Activated T-cell treated with anti-CD3 and anti-CD28 coated beads for 48 hours (primary cell): ENCODE results near the gene ARID1A.
"Not testable (repeated sequence)": the region's sequence is repeated elsewhere in the genome, so short reads cannot be mapped to it uniquely, and the experiment has no call there.

ENCODE experiments used
- DNase-seq: peaks from one replicate; pipeline ENCODE4 v3.0.0-alpha.2; 2020; ENCODE audit warnings: low read depth

The ARID1A gene

GRCh38 chr1:26697978-26698849 is 2.4 kb downstream of the ARID1A start:
- no peak for DNase-seq

DNA sequence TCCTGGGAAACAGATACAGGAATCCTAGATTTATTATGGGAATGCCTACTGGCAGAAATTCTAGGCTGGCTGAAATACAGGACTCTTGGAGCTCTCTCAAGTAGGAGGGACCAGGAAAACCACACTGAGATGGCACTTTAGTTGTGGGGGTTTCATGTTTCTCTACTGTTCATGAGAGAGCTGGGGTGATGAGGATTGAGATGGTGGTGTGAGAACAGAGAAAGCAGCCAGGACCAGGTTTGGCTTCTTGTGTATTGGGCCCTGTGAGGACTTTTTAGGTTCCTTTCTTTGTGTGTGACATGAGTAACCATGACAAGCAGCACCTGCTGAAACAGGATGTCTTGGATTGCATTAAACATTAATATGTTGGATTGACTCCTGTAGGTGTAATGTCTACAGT is 4.9 kb downstream of the ARID1A start:
- no peak for DNase-seq

- DNase-seq: no peak
These were observed 5.6 kb downstream of the ARID1A start for GRCh38 chr1:26701266-26701994.

GRCh38 chr1:26701995-26702679 is 6.3 kb downstream of the ARID1A start:
- no peak for DNase-seq

- DNase-seq: no peak
These were observed 6.8 kb downstream of the ARID1A start for GRCh38 chr1:26702680-26703038.

DNA sequence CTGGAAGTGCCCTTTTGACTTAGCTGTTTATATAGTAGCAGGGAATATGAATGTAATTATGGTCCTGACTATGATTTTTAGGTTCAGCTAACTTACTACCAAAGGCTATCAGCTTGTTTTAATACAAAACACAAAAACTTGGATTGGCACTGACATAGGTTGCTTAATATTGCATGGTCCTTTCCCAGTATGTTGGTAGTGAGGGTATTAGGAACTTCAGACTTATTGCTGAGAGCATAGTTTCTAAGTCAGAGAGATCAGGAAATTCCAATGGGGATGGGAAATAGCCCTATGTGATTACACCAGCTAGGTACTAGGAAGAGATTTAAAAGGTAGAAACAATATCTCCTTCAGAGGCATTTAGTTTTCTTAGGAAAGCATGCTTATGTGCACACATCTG is 7.7 kb downstream of the ARID1A start:
- DNase-seq: no peak

DNA sequence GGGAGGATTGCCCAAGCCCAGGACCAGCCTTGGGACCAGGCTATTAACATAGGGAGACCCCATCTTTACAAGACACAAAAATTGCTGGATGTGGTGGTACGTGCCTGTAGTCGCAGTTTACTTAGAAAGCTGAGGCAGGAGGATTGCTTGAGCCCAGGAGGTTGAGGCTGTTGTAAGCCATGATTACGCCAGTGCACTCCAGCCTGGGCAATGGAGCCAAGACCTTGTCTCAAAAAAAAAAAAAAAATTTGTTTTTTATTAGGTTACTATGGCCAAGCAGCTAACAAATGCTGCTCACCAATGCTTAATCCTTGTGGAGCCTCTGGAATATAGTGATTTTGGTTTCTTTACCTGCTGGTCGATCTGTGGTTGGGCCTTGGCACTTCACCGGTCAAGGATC is 8.8 kb downstream of the ARID1A start:
- no peak for DNase-seq

- not testable (repeated sequence) for DNase-seq
These were observed 9.4 kb downstream of the ARID1A start for GRCh38 chr1:26705227-26705626.

DNA sequence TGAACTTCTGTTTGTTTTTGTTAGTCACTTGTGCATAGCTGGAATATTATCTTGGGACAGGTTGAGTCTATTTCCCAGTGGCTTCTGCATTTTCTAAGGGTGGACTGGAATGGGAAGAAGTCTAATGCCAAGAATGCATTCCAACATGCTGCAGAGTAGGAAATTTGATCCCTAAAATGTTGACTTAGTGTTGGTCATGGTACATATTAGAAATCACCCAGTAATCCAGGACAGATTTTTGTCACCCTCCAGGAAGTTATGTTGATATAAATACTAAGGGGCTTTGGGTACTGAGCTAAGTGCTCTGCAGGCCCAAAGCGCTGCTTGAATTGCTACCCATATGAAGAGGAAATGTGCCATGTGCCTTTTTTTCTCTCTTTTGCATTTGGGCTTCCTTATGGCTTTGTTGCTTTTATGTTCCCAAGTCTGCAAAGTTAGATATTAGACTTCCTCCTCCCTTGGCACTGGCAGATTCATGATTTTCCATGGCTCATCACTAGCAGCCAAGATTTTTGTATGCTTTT is 10.0 kb downstream of the ARID1A start:
- no peak for DNase-seq

DNA sequence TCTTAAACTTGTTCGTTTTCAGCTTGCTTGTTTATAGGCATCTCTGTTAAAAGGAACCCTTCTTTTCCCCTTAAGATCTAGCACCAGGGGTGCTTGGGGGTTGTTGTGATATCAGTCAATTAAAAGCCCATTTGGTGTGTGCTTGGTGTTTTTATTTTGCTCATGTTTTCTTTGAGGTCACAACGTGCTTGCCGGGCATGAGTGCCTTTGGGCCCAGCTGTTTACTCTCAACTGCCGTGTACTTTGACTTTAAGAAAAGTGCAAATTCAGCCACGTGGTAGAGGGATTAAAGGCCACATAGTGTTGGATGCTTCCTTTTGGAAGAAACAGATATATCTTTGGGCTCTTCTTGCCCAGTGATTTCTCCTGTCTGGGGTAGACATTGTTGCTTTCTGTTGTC is 10.5 kb downstream of the ARID1A start:
- no peak for DNase-seq

DNA sequence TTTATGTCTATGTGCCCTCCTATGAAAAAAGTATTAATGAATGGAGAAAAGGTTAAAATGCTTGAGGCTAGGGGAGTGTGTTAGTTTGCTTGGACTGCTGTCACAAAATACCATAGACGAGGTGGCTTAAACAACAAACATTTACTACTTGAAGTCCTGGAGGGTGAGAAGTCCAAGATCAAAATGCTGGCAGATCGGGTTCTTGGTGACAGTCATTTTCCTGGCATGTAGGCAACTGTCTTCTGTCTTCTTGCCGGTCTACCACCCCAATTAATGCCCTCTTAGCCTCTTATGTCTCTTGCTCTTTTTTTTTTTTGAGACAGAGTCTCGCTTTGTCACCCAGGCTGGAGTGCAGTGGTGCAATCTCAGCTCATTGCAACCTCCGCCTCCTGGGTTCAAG is 15.0 kb downstream of the ARID1A start:
- DNase-seq: no peak

GRCh38 chr1:26711777-26712176 is 16.0 kb downstream of the ARID1A start:
- no peak for DNase-seq

- DNase-seq: no peak
These were observed 21.2 kb downstream of the ARID1A start for GRCh38 chr1:26717017-26717491.

- DNase-seq: no peak
These were observed 23.4 kb downstream of the ARID1A start for GRCh38 chr1:26719205-26719604.

DNA sequence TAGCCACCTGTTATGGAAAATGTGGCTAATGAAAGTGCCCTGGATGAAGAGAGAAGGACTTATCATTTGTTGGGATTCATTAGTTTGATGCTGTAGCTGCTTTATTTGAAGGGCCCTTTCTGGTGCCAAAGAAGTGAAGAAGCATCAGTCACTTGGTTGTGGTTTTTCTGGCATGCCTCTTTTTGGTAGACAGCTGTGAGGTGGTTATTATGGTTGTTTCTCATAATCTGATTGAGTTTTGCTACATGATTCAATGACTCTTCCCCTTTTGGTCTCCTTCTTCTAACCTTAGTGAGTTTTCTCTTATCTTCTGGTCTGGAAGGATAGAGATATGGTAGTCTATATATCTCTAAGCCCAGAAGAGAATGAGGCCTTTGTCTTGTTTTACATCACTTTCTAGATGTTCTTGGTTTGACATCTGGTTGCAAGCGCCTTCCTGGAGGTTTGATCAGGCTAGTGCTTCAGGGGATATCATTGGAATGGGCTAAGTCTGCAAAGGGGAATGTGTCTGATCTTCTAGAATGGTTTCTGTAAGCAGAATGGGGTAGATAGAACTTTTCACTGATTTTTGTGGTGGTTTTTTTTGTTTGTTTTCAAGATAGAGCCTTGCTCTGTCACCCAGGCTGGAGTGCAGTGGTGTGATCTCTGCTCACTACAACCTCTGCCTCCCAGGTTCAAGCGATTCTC is 26.0 kb downstream of the ARID1A start:
- no peak for DNase-seq

DNA sequence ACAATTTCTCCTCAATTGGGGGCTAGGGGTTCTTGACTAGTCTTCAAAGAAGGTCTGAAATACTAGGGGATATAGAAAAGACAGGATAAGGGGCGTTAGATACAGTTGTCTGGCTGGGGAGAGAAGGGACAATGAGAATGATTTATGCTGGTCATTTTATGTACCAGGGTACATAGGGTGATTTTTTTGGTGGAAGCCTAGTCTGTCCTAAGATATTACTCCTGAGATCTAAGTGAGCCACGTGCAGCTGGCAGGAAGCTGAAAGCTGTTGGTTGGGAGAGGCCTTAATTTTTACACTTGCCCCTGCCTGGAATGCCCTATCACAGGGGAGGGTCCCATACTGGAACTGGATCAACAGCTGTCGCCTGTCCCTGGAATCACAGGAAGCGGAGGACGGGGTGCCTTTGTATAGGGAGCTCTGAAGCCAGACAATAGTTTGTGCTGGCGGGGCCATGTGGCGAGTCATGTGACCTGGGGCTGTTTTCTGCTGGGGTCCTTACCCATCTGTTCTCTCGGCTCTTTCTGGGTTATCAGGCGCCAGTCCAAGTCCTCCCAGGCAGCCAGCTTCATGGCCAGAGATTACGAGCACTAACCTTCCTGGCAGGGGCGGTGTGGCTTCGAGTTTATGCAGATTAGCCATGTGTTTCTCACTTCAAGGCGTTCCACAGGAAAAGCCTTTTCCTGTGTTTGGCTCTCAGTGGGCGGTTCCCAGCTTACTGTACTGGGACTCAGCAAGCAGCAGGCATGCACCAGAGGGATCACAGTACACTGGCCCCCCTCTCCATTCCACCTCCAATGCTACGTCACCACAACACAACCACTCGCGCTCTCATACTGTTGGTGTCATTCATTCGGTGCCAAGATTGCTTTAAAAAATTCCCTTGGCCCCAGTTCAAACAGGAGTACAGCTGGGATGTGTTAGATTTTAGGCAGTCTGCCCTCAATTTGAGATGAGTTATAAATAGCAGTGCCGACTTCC is 27.5 kb downstream of the ARID1A start:
- DNase-seq: no peak

DNA sequence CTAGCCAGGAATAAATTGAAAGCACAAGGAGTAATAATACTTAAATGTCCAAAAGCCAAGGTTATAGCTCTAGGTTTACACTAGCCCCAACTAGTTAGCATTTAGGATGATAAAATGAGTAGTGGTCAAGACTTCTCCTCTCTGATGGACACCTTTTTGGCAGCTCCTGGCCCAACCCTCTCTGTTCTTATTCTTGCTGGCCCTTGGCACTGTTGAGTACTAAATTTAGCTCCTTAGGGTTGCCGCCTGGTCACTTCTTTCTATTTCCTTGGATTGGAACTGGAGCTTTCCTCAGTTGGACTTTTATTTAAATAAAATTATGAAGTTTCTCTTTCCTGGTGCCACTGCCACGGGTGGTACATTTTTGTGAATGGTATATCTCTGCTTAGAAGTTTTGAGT is 28.3 kb downstream of the ARID1A start:
- no peak for DNase-seq

GRCh38 chr1:26724926-26725325 is 29.1 kb downstream of the ARID1A start:
- DNase-seq: no peak

GRCh38 chr1:26725904-26726303 is 30.1 kb downstream of the ARID1A start:
- DNase-seq: not testable (repeated sequence)

DNA sequence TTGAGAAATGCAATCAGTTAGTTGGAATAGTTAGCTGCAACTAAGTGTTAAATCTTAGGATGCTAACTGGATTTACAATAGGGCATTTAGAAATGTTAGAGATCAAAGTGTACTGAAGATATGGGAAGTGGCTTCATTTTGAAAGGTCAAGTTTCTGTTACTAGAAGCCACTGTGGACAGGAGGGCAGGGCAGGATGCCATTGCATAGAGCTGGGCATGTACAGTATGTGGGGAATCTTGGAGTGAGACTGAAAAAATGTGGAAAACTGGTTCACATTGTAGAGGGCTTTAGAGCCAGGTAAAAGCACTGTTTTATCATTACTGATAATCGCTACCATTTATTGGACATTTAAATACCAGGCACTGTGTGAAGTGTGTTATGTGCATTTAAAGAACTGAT is 31.0 kb downstream of the ARID1A start:
- DNase-seq: no peak

DNA sequence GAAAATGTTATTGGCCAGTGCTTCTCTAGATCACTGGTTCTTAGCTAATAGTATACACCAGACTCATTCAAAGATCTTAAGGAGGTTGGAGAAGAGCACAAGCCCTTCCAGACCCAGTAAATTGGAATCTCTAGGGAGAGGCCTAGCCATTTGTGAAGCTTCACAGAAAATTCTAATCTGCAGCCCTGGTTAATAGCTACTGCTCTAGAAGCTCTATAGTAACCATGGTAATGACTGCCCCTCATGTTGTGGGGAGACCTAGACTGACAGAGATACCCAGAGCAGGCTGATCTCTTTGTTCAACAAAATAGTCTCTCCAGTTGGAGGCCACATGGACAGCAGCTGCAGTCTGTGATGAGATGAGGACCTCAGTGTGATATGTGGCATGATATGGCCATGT is 31.7 kb downstream of the ARID1A start:
- no peak for DNase-seq
